Astrocyte (in vitro differentiated cells and primary cell): ENCODE measurements around the gene PPTC7.

Experiments used
- CTCF ChIP-seq: IDR thresholded peaks from 2 replicates; pipeline ENCODE4 v1.5.1; 2011; ENCODE audit warnings: low read depth, mild to moderate bottlenecking, inconsistent platforms, low read length, moderate library complexity; ENCODE audit not compliant: insufficient read depth
- EZH2 ChIP-seq: IDR thresholded peaks from 2 replicates; pipeline ENCODE4 v1.6.1; 2012; ENCODE audit warnings: mild to moderate bottlenecking, low read length, inconsistent platforms; ENCODE audit not compliant: insufficient read depth

DNA sequence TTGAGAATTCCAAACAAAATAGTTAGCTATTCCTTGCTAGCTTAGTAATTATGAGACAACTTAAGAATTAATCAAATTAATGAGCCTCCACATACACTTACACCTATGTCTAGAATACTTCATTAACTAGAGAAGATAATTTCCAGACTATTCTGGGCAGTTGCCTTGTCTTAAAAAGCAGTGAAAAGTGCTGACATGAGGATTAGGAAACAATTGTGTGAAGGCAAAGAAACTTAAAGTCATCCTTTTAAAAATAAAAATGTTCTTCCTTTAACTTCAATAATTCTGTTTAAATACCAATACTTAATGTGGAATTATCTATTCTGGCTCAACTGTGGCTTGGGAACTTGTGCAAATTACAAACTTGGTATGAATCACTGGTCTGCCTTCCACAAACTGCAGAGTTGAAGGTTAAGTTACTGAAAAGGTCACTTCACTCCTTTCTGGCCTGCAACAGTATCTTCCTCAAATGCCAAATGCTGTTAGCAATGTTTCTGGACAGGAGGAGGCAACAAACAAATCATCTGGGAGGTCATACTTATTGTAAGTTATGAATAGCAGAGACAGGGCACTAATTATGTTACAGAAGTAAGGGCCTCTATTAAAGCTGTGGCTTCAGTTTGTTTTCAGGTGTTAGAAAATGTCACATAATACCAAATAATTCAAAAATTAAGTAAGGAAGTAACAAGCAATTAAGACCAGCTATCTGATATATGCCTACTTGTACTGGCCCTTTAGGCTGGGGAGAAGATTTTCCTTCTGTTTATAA, 19.2 kb downstream of the PPTC7 start:
- no peak for TF ChIP-seq CTCF
- TF ChIP-seq EZH2, result no peak
